Skeletal muscle cell (primary cell): Measurements from ENCODE around the gene KNOP1.

Experiments
- DNase-seq: peaks from one replicate; pipeline ENCODE4 v3.0.0-alpha.2; 2010; ENCODE audit warnings: low read depth
- H3K4me3 ChIP-seq: 2 replicates; pipeline ENCODE4 v1.5.1; 2011; ENCODE audit warnings: low read depth, mild to moderate bottlenecking, control low read depth, low read length, moderate library complexity

KNOP1 gene

DNA sequence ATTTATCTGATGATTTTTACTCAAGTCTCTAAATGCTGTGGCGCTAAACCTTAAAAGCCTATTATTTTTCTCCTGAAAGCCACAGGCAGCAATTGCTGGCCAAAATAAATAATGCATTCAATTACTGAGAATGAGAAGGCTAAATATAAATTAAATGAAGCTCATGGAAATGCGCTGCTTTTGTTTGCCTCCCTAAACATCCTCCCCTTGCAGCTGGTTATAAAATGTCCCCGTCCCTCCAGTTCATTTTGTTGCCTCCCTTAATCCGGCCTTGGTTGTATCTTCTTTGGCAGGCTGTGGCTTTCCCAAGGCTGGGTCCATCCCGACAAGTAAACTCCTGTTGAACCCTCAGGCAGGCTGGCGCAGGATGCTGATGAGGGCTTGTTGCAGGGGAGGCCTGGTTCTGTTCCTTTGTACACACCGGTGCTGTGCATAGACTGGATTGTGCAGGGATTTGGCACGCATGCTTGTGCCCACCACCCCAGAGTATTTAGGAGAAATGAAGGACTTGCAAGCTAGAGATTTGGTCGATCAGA, 62.7 kb downstream of the KNOP1 start:
- no peak for DNase-seq
- H3K4me3 ChIP-seq: no peak overlapping the region

DNA sequence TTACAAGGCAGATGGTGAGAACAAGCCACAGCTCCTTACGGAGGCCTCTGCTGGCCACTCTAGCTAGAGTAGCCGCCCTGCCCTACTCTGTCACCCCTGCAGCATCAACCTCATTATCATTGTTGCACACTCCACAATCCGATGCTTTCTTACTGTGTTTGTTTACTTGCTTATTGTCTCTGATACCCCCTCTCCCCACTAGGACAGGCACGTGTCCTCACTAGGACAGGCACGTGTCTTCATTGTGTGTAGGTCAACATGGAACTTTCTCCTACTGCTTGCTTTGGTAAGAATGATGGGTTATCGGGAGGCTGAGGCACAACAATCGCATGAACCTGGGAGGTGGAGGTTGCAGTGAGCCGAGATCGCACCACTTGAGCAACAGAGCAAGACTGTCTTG, 63.9 kb downstream of the KNOP1 start:
- H3K4me3 ChIP-seq: no peak overlapping the region
- DNase-seq: no peak
